HepG2 (cell line): Measurements from ENCODE around the gene KLHL35. TPM values are rescaled to one million over a fixed set of nuclear protein-coding genes. Genes with fewer than 3 reads are reported as not detected.

Experiments
- ATAC-seq: fragments of 200-7000 bp; cut with Tn5 transposase; 3 replicates; pipeline ENCODE4 v1.9.1; 2020; ENCODE audit warnings: mild to moderate bottlenecking, moderate library complexity
- BruUV-seq: library from RNA; stranded (reverse); fragments of 400-500 nt; replicated peaks from 2 replicates; lab custom pipeline; 2021; lab: Mats Ljungman, UMichigan
- CTCF ChIA-PET: fragments of 300-600 bp; formaldehyde crosslinking; extraction: SDS; loops from one replicate; lab custom pipeline; 2021; ENCODE audit warnings: low total read pairs, inconsistent platforms, low intra/inter-chr PET ratio; lab: Yijun Ruan, JAX
- POLR2A ChIA-PET: fragments of 350-600 bp; sonication (Branson Sonifier 250); formaldehyde crosslinking; loops from one replicate; lab custom pipeline; 2020; ENCODE audit warnings: antibody characterized with exemption, inconsistent platforms; lab: Yijun Ruan, JAX
- DNase-seq: peaks from one replicate; pipeline ENCODE4 v3.0.0-alpha.2; 2015; ENCODE audit warnings: low spot score
- FAIRE-seq: peaks from 3 replicates; lab custom pipeline; 2011; peaks lifted over from hg19 to GRCh38; lab: Jason Lieb, UNC
- H2AFZ ChIP-seq: one replicate; pipeline ENCODE4 v1.6.1; 2011; ENCODE audit warnings: low read length, inconsistent platforms
- H3K27ac ChIP-seq: fragments of 300-600 bp; 3 replicates; pipeline ENCODE4 v1.8.0; 2011; ENCODE audit warnings: mixed run types, mild to moderate bottlenecking, mixed read lengths, low read length, inconsistent platforms; ENCODE audit not compliant: insufficient read depth; ENCODE audit errors: extremely low read length
- H3K27me3 ChIP-seq, 2 experiments: fragments of 200-600 bp in 1 of 2; 2 replicates in 1 of 2; 3 replicates in 1 of 2; pipeline versions ENCODE4 v1.6.0 to v1.8.0; 2011; ENCODE audit warnings: low read length in 2 of 2, mild to moderate bottlenecking in 2 of 2, moderate library complexity in 2 of 2, inconsistent platforms in 1 of 2; ENCODE audit not compliant: insufficient read depth in 2 of 2, control insufficient read depth in 1 of 2
- H3K36me3 ChIP-seq, 2 experiments: fragments of 200-600 bp in 1 of 2; replicated peaks in 1 of 2; 2 replicates in 1 of 2; 3 replicates in 1 of 2; pipeline versions ENCODE4 v1.5.1 to v1.8.0; 2011; ENCODE audit warnings: low read length in 2 of 2, inconsistent platforms in 1 of 2; ENCODE audit not compliant: insufficient read depth in 2 of 2, control insufficient read depth in 1 of 2
- H3K4me1 ChIP-seq: 2 replicates; pipeline ENCODE4 v1.5.1; 2012; ENCODE audit warnings: low read length, inconsistent platforms; ENCODE audit not compliant: insufficient read depth
- H3K4me2 ChIP-seq: 2 replicates; pipeline ENCODE4 v1.6.0; 2011; ENCODE audit warnings: low read depth, low read length, inconsistent platforms
- H3K4me3 ChIP-seq, 3 experiments: fragments of 200-600 bp in 1 of 3; sonication (generic), shearing (Covaris generic) in 1 of 3; replicated peaks in 1 of 3; 2 replicates each; pipeline ENCODE4 v1.5.1; 2011 to 2016; ENCODE audit warnings: low read length in 3 of 3, inconsistent platforms in 2 of 3, low read depth in 2 of 3, mild to moderate bottlenecking in 2 of 3, control low read depth in 1 of 3, mixed read lengths in 1 of 3; ENCODE audit not compliant: insufficient read depth in 1 of 3
- H3K79me2 ChIP-seq: one replicate; pipeline ENCODE4 v1.6.1; 2011; ENCODE audit warnings: low read length, inconsistent platforms; ENCODE audit not compliant: insufficient read depth
- H3K9ac ChIP-seq: 2 replicates; pipeline ENCODE4 v1.6.0; 2011; ENCODE audit warnings: mild to moderate bottlenecking, low read depth, low read length, inconsistent platforms; ENCODE audit not compliant: insufficient read depth
- H3K9me3 ChIP-seq: 2 replicates; pipeline ENCODE4 v1.5.1; 2012; ENCODE audit warnings: mild to moderate bottlenecking, low read length
- H4K20me1 ChIP-seq: 2 replicates; pipeline ENCODE4 v1.6.0; 2011; ENCODE audit warnings: inconsistent platforms, mild to moderate bottlenecking, low read length, moderate library complexity; ENCODE audit not compliant: insufficient read depth
- HOXD1 ChIP-seq: sonication (generic); formaldehyde crosslinking; IDR thresholded peaks from 2 replicates; pipeline ENCODE4 v1.5.0; 2020; ENCODE audit warnings: missing genetic modification reagents
- NFYB ChIP-seq: sonication (generic); formaldehyde crosslinking; IDR thresholded peaks from 2 replicates; pipeline ENCODE4 v1.4.0; 2020; ENCODE audit warnings: missing genetic modification reagents
- RBM22 ChIP-seq: fragments of 200-400 bp; formaldehyde crosslinking; optimal IDR thresholded peaks from 2 replicates; pipeline ENCODE3; 2017; ENCODE audit warnings: mild to moderate bottlenecking, low read length, moderate library complexity
- ZBTB42 ChIP-seq: sonication (generic); formaldehyde crosslinking; IDR thresholded peaks from 2 replicates; pipeline ENCODE4 v1.5.0; 2020; ENCODE audit warnings: mild to moderate bottlenecking, missing genetic modification reagents
- ZNF17 ChIP-seq: sonication (generic); formaldehyde crosslinking; IDR thresholded peaks from 2 replicates; pipeline ENCODE4 v1.5.0; 2020; ENCODE audit warnings: mild to moderate bottlenecking, missing genetic modification reagents
- ZNF292 ChIP-seq: sonication (generic); formaldehyde crosslinking; IDR thresholded peaks from 2 replicates; pipeline ENCODE4 v1.8.1; 2022; ENCODE audit warnings: mild to moderate bottlenecking, low read depth, missing genetic modification reagents, borderline replicate concordance
- ZNF552 ChIP-seq: sonication (generic); formaldehyde crosslinking; IDR thresholded peaks from 2 replicates; pipeline ENCODE4 v1.9.0; 2022; ENCODE audit warnings: missing genetic modification reagents, mild to moderate bottlenecking, borderline replicate concordance
- ZSCAN9 ChIP-seq: IDR thresholded peaks from 2 replicates; pipeline ENCODE4 v1.6.1; 2016; ENCODE audit warnings: borderline replicate concordance
- WGBS: methylation state at CpG from one replicate; pipeline ENCODE4 v1.1.6; 2017; ENCODE audit warnings: low lambda C conversion rate; 5-methylcytosine and 5-hydroxymethylcytosine counted together
- in situ Hi-C: cut with HindIII; loops from 2 replicates; pipeline ENCODE4 v1.10.0; 2017; ENCODE audit warnings: low pct_unique_long_range_greater_than_20kb; ENCODE audit not compliant: extremely low pct_ligation_motif_present
- intact Hi-C: fragments of 100-400 bp; cut with micrococcal nuclease; formaldehyde crosslinking; loops from one replicate; pipeline ENCODE4 v1.10.0; 2022; ENCODE audit not compliant: unreplicated experiment
- polyA plus RNA-seq, 8 experiments: library from polyadenylated mRNA; depleted of rRNA in 3 of 8; stranded (reverse) in 7 of 8; unstranded in 1 of 8; fragments of >200 nt; fragmentation: Illumina TruSeq in 4 of 8; extraction: Trizol in 4 of 8; gene quantifications; 2 replicates each; pipeline versions ENCODE4 v1.2.1 to v1.2.3, GENCODE V29; 2011 to 2016; ENCODE audit warnings: low read depth in 4 of 8, missing spikeins in 1 of 8, mixed read lengths in 1 of 8; ENCODE audit not compliant: insufficient read depth in 1 of 8
- total RNA-seq, 5 experiments: library from RNA; depleted of rRNA; stranded (reverse); fragments of >200 nt; fragmentation: Illumina TruSeq; extraction: Trizol; gene quantifications; 2 replicates each; pipeline ENCODE4 v1.2.3, GENCODE V29; 2016; ENCODE audit warnings: low read depth in 1 of 5
- TF ChIP-seq, protein P1 (sequence below): sonication (generic); formaldehyde crosslinking; IDR thresholded peaks from 2 replicates; pipeline ENCODE4 v1.4.0; 2020; ENCODE audit warnings: missing genetic modification reagents, mild to moderate bottlenecking, borderline replicate concordance
- TF ChIP-seq, protein P2 (sequence below): sonication (generic); formaldehyde crosslinking; IDR thresholded peaks from 2 replicates; pipeline ENCODE4 v1.5.0; 2020; ENCODE audit warnings: mild to moderate bottlenecking, missing genetic modification reagents, moderate library complexity
- TF ChIP-seq, protein P3 (sequence below): sonication (generic); formaldehyde crosslinking; IDR thresholded peaks from 2 replicates; pipeline ENCODE4 v1.9.0; 2021; ENCODE audit warnings: missing genetic modification reagents, mild to moderate bottlenecking, borderline replicate concordance
- TF ChIP-seq, protein P4 (sequence below): sonication (generic); formaldehyde crosslinking; IDR thresholded peaks from 2 replicates; pipeline ENCODE4 v1.5.1; 2020; ENCODE audit warnings: mild to moderate bottlenecking, moderate library complexity, missing genetic modification reagents

KLHL35 gene
- total and polyA plus RNA-seq, 2 of the 13 experiments (the other 11 are each of a cell fraction or from before 2014, with no cell fraction given) = not detected

DNA sequence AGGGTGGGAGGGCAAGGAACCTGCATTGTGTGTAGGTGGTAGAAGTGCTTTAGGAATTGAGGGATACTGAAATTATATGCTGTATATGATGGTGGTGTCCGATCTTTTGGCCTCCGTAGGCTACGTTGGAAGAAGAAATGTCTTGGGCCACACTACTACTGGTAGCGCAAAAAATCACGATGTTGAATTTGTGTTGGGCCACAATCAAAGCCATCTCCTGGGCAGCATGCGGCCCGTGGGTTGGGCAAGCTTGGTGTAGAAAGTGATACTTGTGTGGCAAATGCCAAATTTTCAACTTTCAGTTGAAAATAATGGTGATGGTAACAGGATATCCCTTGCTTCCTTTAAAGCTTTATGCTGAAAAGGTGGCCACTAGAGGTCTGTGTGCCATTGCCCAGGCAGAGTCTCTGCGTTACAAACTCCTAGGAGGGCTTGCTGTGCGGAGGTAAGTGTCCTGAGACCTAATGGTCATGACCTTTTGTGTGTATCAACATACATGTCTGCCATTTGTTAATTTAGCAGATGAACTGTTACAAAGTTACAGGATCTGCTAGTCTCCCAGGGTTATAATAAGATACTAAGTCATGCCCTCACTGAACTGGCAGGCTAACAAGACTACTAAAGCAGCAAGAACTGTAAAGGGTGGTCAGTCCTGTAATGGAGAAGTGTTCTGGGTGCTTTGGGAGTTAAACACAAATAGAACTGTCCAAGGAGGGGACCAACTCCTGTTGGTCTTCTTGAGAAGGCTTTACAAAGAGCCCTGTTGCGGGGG is 30.8 kb downstream of the KLHL35 start:
- no peak for ATAC-seq
- H2AFZ ChIP-seq = no peak overlapping the region
- POLR2A ChIA-PET = no interaction called here
- H3K9me3 ChIP-seq = no peaks in the 10 kb centered on the region
- peak overlapping the region; percentile 89 for H3K4me2 ChIP-seq
- intact Hi-C loops (no loop called here), in situ Hi-C loops (no loop called here)
- no peak for DNase-seq
- no peak for FAIRE-seq
- peak overlapping the region; percentile 16 for H3K27ac ChIP-seq
- WGBS = 89% methylated on average over 10 of the region's 10 CpGs
- peaks cover 0 to 6% of the 10 kb centered on the region in 2 experiments; a peak in 1 of 5 replicates for H3K27me3 ChIP-seq
- CTCF ChIA-PET = no interaction called here
- H3K79me2 ChIP-seq = peaks cover 57% of the 10 kb centered on the region
- peak overlapping the region; percentile 91 to 96 (median 96) for H3K4me3 ChIP-seq
- peaks cover 74% of the 10 kb centered on the region for H4K20me1 ChIP-seq
- H3K9ac ChIP-seq = peak overlapping the region; percentile 99
- peaks cover 39% of the 10 kb centered on the region for H3K4me1 ChIP-seq
- peaks cover 25 to 62% of the 10 kb centered on the region in 2 experiments for H3K36me3 ChIP-seq
- BruUV-seq = no TSS peak
- TF ChIP-seq ZBTB42 (no peak), ZNF17 (no peak), ZNF292 (no peak), HOXD1 (CRISPR knock-in tag) (no peak), ZNF552 (CRISPR knock-in tag) (no peak), ZSCAN9 (CRISPR knock-in tag) (no peak), NFYB (CRISPR knock-in tag) (no peak), RBM22 (peak; percentile 16)
- TF ChIP-seq, protein P1, sequence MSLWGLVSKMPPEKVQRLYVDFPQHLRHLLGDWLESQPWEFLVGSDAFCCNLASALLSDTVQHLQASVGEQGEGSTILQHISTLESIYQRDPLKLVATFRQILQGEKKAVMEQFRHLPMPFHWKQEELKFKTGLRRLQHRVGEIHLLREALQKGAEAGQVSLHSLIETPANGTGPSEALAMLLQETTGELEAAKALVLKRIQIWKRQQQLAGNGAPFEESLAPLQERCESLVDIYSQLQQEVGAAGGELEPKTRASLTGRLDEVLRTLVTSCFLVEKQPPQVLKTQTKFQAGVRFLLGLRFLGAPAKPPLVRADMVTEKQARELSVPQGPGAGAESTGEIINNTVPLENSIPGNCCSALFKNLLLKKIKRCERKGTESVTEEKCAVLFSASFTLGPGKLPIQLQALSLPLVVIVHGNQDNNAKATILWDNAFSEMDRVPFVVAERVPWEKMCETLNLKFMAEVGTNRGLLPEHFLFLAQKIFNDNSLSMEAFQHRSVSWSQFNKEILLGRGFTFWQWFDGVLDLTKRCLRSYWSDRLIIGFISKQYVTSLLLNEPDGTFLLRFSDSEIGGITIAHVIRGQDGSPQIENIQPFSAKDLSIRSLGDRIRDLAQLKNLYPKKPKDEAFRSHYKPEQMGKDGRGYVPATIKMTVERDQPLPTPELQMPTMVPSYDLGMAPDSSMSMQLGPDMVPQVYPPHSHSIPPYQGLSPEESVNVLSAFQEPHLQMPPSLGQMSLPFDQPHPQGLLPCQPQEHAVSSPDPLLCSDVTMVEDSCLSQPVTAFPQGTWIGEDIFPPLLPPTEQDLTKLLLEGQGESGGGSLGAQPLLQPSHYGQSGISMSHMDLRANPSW (CRISPR knock-in tag) = no peak
- TF ChIP-seq, protein P2, sequence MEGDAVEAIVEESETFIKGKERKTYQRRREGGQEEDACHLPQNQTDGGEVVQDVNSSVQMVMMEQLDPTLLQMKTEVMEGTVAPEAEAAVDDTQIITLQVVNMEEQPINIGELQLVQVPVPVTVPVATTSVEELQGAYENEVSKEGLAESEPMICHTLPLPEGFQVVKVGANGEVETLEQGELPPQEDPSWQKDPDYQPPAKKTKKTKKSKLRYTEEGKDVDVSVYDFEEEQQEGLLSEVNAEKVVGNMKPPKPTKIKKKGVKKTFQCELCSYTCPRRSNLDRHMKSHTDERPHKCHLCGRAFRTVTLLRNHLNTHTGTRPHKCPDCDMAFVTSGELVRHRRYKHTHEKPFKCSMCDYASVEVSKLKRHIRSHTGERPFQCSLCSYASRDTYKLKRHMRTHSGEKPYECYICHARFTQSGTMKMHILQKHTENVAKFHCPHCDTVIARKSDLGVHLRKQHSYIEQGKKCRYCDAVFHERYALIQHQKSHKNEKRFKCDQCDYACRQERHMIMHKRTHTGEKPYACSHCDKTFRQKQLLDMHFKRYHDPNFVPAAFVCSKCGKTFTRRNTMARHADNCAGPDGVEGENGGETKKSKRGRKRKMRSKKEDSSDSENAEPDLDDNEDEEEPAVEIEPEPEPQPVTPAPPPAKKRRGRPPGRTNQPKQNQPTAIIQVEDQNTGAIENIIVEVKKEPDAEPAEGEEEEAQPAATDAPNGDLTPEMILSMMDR (CRISPR knock-in tag) = 0 out of 2 replicates have a peak, but pooled peaks have one; percentile 11
- TF ChIP-seq, protein P3, sequence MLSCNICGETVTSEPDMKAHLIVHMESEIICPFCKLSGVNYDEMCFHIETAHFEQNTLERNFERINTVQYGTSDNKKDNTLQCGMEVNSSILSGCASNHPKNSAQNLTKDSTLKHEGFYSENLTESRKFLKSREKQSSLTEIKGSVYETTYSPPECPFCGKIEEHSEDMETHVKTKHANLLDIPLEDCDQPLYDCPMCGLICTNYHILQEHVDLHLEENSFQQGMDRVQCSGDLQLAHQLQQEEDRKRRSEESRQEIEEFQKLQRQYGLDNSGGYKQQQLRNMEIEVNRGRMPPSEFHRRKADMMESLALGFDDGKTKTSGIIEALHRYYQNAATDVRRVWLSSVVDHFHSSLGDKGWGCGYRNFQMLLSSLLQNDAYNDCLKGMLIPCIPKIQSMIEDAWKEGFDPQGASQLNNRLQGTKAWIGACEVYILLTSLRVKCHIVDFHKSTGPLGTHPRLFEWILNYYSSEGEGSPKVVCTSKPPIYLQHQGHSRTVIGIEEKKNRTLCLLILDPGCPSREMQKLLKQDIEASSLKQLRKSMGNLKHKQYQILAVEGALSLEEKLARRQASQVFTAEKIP (CRISPR knock-in tag) = no peak
- TF ChIP-seq, protein P4, sequence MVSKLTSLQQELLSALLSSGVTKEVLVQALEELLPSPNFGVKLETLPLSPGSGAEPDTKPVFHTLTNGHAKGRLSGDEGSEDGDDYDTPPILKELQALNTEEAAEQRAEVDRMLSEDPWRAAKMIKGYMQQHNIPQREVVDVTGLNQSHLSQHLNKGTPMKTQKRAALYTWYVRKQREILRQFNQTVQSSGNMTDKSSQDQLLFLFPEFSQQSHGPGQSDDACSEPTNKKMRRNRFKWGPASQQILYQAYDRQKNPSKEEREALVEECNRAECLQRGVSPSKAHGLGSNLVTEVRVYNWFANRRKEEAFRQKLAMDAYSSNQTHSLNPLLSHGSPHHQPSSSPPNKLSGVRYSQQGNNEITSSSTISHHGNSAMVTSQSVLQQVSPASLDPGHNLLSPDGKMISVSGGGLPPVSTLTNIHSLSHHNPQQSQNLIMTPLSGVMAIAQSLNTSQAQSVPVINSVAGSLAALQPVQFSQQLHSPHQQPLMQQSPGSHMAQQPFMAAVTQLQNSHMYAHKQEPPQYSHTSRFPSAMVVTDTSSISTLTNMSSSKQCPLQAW = 0 out of 2 replicates have a peak, but pooled peaks have one; percentile 21
